GM19351 (cell line): ENCODE measurements around the gene AARS1.
"Not testable (repeated sequence)": the region's sequence is repeated elsewhere in the genome, so short reads cannot be mapped to it uniquely, and the experiment has no call there.

Source experiments
- ATAC-seq: cut with Tn5 transposase; IDR thresholded peaks from one replicate; pipeline ENCODE4 v1.9.1; 2021; ENCODE audit warnings: mild to moderate bottlenecking, moderate library complexity; ENCODE audit not compliant: unreplicated experiment

AARS1 gene

GRCh38 chr16:70276392-70276791 is 12.9 kb downstream of the AARS1 start:
- ATAC-seq, result no peak

GRCh38 chr16:70271696-70272095 is 17.6 kb downstream of the AARS1 start:
- ATAC-seq, result no peak

GRCh38 chr16:70270176-70270575 is 19.1 kb downstream of the AARS1 start:
- no peak for ATAC-seq

- ATAC-seq, result no peak
Measured at GRCh38 chr16:70269471-70269870, 19.8 kb downstream of the AARS1 start.

- ATAC-seq, result not testable (repeated sequence)
Measured at GRCh38 chr16:70267922-70268321, 21.4 kb downstream of the AARS1 start.

GRCh38 chr16:70267516-70267915 is 21.8 kb downstream of the AARS1 start:
- ATAC-seq, result no peak

- not testable (repeated sequence) for ATAC-seq
Measured at GRCh38 chr16:70259903-70260302, 29.4 kb downstream of the AARS1 start.

GRCh38 chr16:70258946-70259345 is 30.4 kb downstream of the AARS1 start:
- ATAC-seq, result no peak

GRCh38 chr16:70258065-70258464 is 31.2 kb downstream of the AARS1 start:
- ATAC-seq, result no peak

- no peak for ATAC-seq
Measured at GRCh38 chr16:70257391-70257790, 31.9 kb downstream of the AARS1 start.

- ATAC-seq, result no peak
Measured at GRCh38 chr16:70255574-70255973, 33.7 kb downstream of the AARS1 start.

GRCh38 chr16:70254965-70255286 is 34.4 kb downstream of the AARS1 start:
- ATAC-seq, result no peak

- no peak for ATAC-seq
Measured at GRCh38 chr16:70254180-70254964, 34.9 kb downstream of the AARS1 start.

GRCh38 chr16:70253291-70254106 is 35.8 kb downstream of the AARS1 start:
- no peak for ATAC-seq

- no peak for ATAC-seq
Measured at GRCh38 chr16:70252355-70252988, 36.8 kb downstream of the AARS1 start.

- peak; percentile 82 for ATAC-seq
Measured at GRCh38 chr16:70251629-70252354, 37.5 kb downstream of the AARS1 start, which contains the start of gene EXOSC6. Gene EXOSC6 (minus strand): TSS chr16:70251940. CDS start chr16:70251900, 40 bp downstream.

- ATAC-seq, result peak; percentile 44
Measured at GRCh38 chr16:70250748-70251628, 38.3 kb downstream of the AARS1 start.

- ATAC-seq, result not testable (repeated sequence)
Measured at GRCh38 chr16:70249697-70250096, 39.6 kb downstream of the AARS1 start.

GRCh38 chr16:70238773-70239172 is 50.5 kb downstream of the AARS1 start:
- not testable (repeated sequence) for ATAC-seq

GRCh38 chr16:70231831-70232230 is 57.5 kb downstream of the AARS1 start:
- ATAC-seq, result not testable (repeated sequence)
